Astrocyte of the spinal cord (primary cell): Measurements from ENCODE around the gene SHROOM1.

ENCODE experiments used
- DNase-seq: peaks from one replicate; pipeline ENCODE4 v3.0.0; 2011; ENCODE audit warnings: low read depth, low spot score
- H3K4me3 ChIP-seq: 2 replicates; pipeline ENCODE4 v1.5.1; 2011; ENCODE audit warnings: low read depth, mild to moderate bottlenecking, low read length, moderate library complexity
- in situ Hi-C: cut with HindIII; loops from 2 replicates; pipeline ENCODE4 v1.10.0; 2017; ENCODE audit warnings: low sequenced_read_pairs
- TF ChIP-seq, protein P1 (sequence below): IDR thresholded peaks from 2 replicates; pipeline ENCODE4 v1.5.1; 2012; ENCODE audit warnings: low read depth, mild to moderate bottlenecking, low read length, inconsistent platforms

Gene SHROOM1

DNA sequence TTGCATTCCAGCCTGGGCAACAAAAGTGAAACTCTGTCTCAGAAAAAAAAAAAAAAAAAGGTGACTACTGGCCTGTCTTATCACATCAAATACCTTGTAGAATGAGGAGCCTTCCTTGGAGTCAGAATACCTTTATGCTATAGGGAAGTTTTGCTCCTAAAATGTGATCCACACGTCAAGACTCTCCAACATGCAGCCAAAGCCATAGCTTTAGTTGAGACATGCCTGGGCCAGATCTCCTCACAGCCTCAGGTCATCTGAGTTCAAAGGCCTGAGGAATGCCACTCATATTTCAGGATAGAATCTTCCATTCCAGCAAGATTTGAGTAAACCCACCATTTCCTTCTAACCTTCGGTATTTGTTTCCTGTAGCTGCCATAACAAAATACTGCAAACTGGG, 31.1 kb downstream of the SHROOM1 start:
- in situ Hi-C loops, result no loop called here
- DNase-seq, result no peak
- TF ChIP-seq, protein P1, sequence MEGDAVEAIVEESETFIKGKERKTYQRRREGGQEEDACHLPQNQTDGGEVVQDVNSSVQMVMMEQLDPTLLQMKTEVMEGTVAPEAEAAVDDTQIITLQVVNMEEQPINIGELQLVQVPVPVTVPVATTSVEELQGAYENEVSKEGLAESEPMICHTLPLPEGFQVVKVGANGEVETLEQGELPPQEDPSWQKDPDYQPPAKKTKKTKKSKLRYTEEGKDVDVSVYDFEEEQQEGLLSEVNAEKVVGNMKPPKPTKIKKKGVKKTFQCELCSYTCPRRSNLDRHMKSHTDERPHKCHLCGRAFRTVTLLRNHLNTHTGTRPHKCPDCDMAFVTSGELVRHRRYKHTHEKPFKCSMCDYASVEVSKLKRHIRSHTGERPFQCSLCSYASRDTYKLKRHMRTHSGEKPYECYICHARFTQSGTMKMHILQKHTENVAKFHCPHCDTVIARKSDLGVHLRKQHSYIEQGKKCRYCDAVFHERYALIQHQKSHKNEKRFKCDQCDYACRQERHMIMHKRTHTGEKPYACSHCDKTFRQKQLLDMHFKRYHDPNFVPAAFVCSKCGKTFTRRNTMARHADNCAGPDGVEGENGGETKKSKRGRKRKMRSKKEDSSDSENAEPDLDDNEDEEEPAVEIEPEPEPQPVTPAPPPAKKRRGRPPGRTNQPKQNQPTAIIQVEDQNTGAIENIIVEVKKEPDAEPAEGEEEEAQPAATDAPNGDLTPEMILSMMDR, result no peak
- H3K4me3 ChIP-seq, result no peak overlapping the region

DNA sequence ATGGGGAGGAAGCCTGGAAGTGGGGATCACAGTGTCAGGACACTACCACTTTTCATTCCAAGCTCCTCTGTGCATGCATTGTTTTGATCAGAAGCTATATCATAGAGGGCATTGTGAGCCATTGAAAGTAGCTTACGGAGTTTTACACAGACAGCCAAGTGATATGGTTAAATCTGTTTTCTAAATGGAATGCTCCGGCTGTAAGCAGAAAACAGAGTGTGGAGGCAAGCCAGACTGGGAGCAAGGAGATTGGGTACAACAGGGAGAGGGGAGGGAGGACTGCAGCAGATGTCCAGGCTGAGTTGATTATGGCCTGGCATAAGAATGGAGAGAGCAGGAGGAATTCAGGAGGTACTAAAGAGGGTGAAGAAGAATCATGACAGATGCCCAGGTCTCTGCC, 32.8 kb downstream of the SHROOM1 start:
- no peak for DNase-seq
- in situ Hi-C loops, result no loop called here
- no peak overlapping the region for H3K4me3 ChIP-seq
- TF ChIP-seq, protein P1, result no peak

DNA sequence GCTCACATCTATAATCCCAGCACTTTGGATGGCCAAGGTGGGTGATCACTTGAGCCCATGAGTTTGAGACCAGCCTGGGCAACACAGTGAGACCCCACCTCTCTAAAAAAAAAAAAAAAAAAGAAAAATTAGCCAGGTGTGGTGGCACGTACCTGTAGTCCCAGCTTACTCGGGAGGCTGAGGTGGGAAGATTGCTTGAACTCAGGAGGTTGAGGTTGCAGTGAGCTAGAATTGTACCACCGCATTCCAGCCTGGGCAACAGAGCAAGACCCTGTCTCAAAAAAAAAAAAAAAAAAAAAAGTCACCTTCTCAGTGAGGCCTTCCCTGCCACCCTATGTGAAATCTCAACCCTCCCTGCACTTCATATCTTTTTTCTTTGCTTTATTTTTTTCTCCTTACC, 39.4 kb downstream of the SHROOM1 start:
- TF ChIP-seq, protein P1, result no peak
- H3K4me3 ChIP-seq, result no peak overlapping the region
- DNase-seq, result no peak
- in situ Hi-C loops, result no loop called here

DNA sequence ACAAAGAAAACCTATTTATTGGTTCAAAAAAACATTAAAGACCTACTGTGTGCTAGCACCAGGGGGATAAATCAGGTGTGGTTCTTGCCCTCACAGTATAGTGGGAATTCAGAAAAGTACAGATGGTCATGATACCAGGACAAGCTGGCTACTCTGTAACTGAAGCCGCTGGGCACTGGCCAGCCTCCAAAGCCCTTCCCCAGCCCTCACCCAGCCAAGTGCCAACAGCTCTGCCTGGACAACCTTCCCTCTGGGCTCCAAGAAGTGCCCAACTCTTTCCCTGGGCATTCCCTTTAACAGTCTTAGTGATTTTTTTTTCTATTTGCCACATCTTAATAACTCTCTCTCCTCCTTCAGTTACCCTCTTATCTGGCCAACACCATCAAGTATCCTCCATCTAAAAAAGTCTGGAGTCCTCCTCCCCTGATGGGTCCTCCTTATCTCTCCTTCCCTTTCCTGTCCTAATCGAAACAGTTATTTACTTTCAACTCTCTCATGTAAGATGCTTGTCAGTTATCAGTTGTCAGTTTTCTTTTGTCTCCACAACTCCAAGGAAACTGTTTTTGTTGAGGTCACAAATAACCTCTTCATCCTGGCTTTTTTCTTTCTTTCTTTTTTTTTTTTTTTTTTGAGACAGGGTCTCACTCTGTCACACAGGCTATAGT, 40.1 kb downstream of the SHROOM1 start:
- TF ChIP-seq, protein P1, result no peak
- no peak overlapping the region for H3K4me3 ChIP-seq
- in situ Hi-C loops, result no loop called here
- DNase-seq, result no peak

DNA sequence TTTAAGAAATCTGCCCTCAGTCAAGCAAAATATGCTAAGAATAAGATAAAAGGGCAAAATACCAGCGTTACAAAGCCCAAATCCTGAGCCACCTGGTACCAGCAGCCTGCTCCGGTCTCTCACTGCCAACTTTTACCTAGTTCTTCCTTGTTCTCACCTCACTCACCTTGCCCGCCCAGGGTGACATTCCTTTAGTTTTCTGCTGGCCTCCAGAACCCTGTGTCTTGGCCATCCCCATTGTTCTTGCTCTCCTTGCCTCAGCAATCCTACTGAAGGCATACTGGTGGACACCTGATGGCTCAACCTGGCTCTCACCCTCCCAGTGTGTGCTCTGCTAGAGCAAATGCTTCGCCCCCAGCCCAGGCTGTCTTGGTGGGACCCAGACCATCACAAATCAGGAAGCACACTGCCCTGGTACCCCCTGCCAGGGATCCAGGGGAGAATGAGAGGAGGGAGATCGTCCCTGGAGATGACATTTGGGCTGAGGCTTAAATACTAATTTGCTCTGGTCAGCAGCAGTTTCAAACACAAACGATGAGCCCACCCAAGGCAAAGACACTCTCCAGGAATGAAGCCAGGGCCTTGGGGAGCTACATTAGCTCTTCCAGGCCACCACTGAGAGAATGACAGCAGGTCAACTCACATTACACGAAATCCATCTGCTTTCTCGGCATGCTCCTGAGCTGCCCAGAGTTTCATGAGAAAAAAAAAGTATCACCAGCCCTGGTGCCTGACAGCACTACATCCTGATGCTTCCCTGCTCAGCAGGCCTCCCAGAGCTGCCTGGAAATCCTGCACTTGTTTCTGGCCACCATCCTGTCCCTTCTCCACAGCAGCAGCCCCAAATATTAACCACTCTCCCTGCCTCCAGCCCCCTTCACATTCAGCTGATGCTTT, 41.2 kb downstream of the SHROOM1 start:
- no peak for DNase-seq
- in situ Hi-C loops, result no loop called here
- no peak overlapping the region for H3K4me3 ChIP-seq
- TF ChIP-seq, protein P1, result no peak

DNA sequence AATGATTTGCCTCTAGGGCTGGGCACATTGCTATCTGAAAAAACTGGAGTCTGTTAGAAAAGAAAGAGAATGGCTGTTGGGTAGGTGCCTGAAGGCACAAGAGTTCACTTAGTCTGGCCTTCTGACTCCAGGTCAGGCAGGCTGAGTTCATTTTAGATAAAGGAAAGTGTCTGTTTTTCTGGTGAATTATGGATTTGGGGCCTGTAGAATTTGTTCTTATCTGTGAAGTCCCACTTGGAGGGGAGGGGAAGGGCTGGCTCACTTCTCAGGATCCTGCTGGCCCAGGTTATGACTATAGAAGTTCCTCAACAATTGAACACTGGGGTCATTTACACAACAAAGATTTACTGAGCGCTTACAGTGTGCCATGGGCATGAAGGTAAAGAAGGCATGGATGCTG, 41.9 kb downstream of the SHROOM1 start:
- TF ChIP-seq, protein P1, result no peak
- no peak overlapping the region for H3K4me3 ChIP-seq
- in situ Hi-C loops, result no loop called here
- no peak for DNase-seq
